GM19035 (cell line): ENCODE results near the gene TAS2R40.

Source experiments
- ATAC-seq: cut with Tn5 transposase; IDR thresholded peaks from one replicate; pipeline ENCODE4 v1.9.1; 2021; ENCODE audit not compliant: unreplicated experiment

Gene TAS2R40

GRCh38 chr7:143222782-143223181 is 945 bp downstream of the TAS2R40 start:
- no peak for ATAC-seq

DNA sequence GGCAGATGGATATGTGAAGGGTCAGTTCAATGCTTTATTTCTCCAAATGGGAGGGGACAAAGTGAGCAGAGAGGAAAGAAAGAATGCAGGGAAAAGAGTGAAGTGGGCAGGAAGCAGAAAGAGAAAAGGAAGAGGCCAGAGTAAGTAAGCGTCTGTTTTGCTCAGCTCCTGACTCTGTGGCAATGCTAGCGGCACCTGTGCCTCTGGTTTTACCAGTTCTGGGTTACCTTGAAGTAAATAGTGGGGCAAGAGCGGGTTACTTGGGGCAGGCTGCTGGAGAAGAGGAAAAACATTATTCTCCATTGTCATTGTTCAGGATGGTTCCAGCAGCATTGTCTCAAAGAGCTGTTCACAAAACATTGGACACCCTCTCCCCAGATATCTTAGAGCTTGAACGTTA is 1.9 kb downstream of the TAS2R40 start:
- no peak for ATAC-seq

GRCh38 chr7:143225047-143225446 is 3.2 kb downstream of the TAS2R40 start:
- ATAC-seq: no peak

DNA sequence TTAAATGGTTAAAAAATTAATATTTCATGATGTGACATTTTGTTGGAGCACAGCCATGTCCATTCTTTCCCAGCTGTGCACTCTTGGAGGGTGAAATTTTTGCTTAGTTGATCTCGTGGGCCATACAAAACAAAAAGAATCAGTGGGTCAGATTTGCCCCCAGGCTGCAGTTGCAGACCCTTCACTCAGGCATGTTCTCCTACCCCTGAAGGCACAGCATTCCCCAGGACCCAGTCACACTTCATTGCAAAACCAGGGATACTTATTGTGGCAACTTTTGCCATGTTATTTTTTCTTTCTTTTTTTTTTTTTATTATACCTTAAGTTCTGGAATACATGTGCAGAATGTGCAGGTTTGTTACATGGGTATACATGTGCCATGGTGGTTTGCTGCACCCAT is 6.0 kb downstream of the TAS2R40 start:
- ATAC-seq: no peak

DNA sequence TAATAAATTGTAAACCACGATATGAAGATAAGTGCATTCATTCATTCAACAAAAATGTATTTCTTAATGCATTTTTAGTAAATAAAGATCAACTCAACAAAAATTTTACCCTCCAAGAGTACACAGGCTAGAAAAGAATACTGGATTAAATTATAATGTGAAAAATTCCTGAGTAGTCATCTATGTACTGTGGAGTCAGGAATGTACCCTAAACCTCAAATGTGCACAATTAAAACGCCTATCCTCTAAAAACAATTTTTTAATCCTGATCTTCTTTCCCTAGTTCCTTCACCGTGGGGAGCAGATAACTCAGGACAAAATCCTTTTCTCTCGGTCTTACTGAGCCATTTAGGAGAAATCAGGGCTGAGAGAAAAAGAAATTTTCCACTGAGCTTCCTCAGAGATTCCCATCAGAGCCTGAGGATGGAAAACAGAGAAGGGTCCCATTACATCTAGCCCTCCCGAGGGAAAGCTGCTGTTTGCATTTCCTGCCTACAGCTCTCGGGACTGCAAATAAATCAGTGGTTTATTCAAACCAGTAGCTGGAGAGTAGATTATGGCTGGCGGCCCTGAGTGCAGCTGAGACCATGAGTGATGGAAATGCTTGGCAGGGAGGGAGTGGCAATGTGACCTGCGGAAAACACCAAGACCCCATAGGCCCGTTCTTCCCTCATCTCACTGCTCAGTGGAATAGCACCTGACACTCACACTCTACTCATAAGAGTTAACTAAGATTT is 7.4 kb downstream of the TAS2R40 start:
- no peak for ATAC-seq

- no peak for ATAC-seq
These were observed 9.0 kb downstream of the TAS2R40 start for GRCh38 chr7:143230602-143231457.

DNA sequence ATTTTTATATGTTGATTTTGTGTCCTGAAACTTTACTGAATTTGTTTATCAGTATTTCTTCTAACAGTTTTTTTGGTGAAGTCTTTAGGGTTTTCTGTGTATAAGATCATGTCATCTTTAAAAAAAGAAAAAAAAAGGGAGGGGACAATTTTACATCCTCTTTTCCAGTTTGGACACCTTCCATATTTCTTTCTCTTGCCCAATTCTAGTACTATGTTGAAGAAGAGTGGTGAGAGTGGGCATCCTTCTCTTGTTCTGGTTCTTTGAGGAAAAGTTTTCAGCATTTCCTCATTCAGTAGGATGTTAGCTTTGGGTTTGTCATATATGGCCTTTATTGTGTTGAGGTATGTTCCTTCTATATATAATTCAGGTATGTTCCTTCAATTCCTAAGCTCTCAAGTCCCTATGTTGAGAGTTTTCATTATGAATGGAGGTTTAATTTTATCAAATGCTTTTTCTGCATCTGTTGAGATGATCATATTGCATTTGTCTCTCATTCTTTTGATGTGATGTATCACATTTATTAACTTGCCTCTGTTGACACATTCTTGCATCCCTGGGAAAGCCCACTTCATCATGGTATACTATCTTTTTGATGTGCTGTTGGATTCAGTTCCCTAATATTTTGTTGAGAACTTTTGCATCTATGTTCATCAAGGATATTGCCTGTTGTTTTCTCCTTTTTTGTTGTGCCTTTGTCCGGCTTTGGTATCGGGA is 12.1 kb downstream of the TAS2R40 start:
- no peak for ATAC-seq

DNA sequence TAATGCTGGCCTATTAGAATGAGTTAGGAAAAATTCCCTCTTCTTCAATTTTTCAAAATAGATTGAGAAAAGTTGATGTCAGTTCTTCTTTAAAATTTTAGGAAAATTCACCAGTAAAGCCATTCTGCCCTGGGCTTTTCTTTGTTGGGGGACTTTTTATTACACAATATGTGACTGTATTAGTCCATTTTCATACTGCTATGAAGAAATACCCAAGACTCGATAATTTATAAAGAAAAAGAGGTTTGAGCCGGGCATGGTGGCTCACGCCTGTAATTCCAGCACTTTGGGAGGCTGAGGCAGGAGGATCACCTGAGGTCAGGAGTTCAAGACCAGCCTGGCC is 12.7 kb downstream of the TAS2R40 start:
- ATAC-seq: no peak

- ATAC-seq: no peak
These were observed 13.7 kb downstream of the TAS2R40 start for GRCh38 chr7:143235561-143235960.

GRCh38 chr7:143236408-143236990 is 14.7 kb downstream of the TAS2R40 start:
- no peak for ATAC-seq

DNA sequence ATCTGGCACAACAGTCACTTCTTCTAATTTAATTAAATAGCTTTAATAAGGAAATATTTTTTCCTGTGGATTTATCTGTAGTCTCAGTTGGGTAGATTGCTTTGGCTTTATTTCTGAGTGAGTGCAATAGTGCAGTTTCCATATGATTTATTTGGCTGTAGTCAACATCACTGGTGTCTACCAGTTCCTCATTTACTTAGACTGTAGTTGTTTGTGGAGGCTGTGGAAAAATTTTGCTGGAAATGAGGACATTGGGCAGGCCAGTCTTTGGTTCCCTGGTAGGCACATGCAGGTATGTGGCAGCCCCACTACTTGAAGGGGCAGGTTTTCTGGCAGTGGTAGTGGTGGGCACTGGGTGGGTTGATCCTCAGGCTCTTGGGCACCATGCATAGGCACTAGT is 15.5 kb downstream of the TAS2R40 start:
- ATAC-seq: no peak

DNA sequence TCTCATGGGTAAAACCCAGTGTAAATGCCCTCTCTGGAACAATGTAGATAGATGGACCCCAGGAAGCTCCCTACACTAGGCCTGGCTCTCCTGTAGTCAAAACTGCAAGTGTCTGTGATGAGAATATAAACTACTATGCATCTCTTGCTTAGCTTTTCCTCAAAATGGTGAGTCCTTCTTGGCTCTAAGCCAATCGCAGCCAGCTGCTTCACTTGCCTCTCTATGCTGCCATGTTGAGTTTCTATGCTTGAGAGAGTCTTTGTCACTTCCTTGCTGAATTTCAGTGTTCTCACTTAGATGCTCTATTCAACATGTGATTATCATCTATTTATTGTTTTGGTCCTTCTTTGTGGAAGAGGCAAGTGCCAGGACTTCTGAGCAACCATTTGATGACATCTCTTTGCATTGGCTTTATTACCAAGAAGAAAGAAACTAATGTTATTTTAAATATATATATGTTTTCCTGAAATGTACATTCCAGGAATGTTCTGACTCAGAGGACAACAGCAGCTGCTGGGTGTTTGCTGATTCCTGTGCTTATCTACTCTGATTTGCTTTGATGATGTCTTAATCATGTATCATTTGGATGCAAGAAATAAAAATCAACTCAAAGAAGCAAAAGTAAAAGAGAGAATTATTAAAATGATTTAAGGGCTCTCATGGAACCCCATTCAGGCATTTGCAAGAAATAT is 16.6 kb downstream of the TAS2R40 start:
- ATAC-seq: no peak

DNA sequence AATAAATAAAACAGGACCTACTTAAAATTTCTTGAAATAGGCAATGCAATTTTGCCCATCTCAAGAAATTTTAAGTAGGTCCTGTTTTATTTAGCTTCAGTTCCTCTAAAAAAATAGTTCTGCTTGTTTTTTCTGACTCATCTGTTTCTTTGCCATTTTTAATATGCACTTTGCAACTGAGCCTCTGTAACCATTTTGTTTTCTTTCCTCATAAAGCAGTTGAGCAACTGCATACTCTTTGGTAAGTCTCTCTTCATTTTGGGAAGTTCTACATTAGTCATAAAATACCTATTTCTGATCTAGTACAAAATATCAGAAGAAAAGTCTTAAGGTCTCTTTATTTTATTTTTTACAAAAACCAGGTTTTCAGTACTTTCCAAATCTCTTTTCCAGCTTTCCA is 18.0 kb downstream of the TAS2R40 start:
- ATAC-seq: no peak

DNA sequence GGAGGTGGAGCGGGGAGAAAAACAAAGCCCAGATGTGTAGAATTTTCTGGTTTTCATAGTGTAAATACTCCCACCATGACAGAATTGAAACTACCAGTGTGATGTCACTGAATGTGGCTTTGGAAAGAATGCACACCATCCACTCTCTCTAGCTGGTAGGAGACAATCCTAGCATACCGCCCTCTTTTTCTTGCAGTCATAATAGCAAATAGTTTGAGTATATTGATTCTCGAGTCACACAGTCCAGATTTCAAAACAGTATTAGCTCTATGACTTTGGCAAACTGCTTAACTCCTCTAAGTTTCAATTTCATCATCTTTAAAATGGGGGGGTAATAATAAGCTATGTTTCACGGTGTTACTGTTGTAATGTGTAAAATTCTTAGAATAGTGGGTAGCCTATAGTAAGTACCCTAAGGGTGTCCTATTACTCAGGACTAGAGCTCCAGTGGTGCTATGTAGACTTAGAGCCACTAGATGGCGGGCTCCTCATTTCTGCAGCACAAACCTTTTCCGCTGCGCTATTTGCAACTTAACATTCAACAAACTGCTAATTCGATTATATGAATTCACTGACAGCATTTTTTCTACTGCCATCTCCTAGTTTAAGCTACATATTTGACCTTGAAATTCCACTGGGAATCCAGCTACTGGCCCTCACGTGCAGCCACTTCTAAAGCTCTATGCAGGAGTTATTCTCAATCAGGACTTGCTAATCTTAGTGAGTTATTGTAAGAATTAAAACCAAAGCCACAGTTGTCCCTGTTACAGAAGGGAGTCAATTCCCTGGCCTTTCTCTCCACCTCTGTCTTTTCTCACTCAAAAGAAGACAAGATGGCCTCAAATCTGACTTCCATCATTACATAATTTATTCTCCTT is 18.7 kb downstream of the TAS2R40 start:
- peak; percentile 98 for ATAC-seq

- no peak for ATAC-seq
These were observed 20.5 kb downstream of the TAS2R40 start for GRCh38 chr7:143242306-143242705.

DNA sequence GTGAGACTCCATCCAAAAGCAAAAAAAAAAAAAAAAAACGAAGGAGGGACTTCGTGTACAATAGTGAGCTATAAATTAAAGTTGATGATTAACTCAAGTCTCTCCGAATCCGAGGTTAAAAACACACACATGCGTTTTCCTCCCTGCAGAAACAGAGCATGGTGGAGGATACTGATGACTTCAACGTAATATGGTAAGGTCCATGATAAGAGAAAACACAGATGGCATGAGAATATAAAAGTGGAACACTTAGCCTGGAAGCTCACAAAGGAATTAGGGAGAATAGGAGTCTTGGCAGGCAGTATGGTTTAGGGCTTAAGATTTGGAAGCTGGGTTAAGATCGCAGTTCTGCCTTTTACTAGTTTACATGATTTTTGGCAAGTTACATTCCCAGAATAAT is 21.3 kb downstream of the TAS2R40 start:
- ATAC-seq: no peak

DNA sequence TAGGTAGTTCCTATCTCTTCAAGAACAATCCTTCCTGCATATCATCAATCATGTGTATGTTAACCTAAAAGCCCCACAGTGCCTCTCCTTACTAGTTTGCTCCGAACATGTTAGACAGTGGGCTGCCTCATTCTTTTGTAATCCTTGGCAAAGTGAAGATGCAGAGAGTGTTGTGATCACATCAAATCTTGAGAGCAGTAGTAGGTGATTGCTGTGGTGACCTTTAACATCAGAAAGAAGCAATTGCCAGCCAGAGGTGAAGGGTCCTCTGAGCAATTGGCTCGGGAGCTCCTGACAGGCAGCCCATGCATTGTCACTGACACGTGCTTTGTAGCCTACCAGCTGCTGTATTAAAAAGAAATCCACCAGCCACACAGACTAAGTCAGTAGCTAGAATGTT is 21.8 kb downstream of the TAS2R40 start:
- no peak for ATAC-seq

GRCh38 chr7:143244321-143244720 is 22.5 kb downstream of the TAS2R40 start:
- ATAC-seq: no peak

DNA sequence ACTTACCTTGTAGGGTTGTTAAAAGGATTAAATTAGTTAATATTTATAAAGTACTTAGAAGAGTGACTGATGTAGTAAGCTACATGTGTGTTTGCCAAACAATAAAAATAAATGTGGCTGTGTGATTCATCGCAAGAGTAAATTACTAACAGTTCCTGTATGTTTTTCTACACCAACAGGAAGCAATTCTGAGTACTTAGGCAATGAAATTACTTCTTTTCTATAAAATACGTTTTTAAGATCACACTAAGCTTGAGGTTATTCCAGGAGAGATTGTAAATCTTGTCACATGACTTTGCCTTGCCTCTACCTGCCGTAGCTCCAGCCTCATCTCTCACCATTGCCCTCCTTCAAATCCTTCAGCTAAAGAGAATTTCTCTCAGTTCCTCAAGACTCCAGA is 23.3 kb downstream of the TAS2R40 start:
- no peak for ATAC-seq

GRCh38 chr7:143247372-143247771 is 25.5 kb downstream of the TAS2R40 start:
- ATAC-seq: no peak
